ENCODE data around the gene HIKESHI. TPM values are rescaled to one million over a fixed set of nuclear protein-coding genes. Genes with fewer than 3 reads are reported as not detected.
A peak's percentile ranks its signal among the peaks of the same experiment; 100 is the strongest.

The HIKESHI gene
- total RNA-seq, 2 donors from 2014 or later, result 67.5 to 76.3 TPM

GRCh38 chr11:86291466-86292262, 10.4 kb upstream of the HIKESHI start:
- no peak overlapping the region for H3K9ac ChIP-seq (ENCODE audit: extremely low read depth, low read length, poor library complexity, severe bottlenecking)
- Mint-ChIP-seq H3K9me3 (no peaks in the 10 kb centered on the region), H3K4me3 (no peak overlapping the region), H3K27ac (no peak overlapping the region), H3K36me3 (ENCODE audit: low read depth) (no peaks in the 10 kb centered on the region), H3K4me1 (no peaks in the 10 kb centered on the region), H3K27me3 (ENCODE audit: insufficient read depth) (peaks cover 16% of the 10 kb centered on the region)
- no peaks in the 10 kb centered on the region for H3K9me3 ChIP-seq (ENCODE audit: control insufficient read depth, low read length)
- no peaks in the 10 kb centered on the region for H3K27me3 ChIP-seq (ENCODE audit: control insufficient read depth, insufficient read depth, low read length, poor library complexity, severe bottlenecking)
- no peak overlapping the region for H3K27ac ChIP-seq (ENCODE audit: low read depth, low read length)
- H3K36me3 ChIP-seq (ENCODE audit: control insufficient read depth, insufficient read depth, low read length), result no peaks in the 10 kb centered on the region
- TF ChIP-seq CTCF (conservative IDR thresholded peaks at IDR 0.05), result peak; percentile 88
- WGBS, 2 experiments (ENCODE audit: insufficient coverage in 1 of 2, insufficient read length in 1 of 2), result 61% methylated on average over 2 of the region's 3 CpGs; no CpG with 5 or more reads in 1 of the 2 experiments
- peak; percentile 83 for DNase-seq
- no peaks in the 10 kb centered on the region for H3K4me1 ChIP-seq (ENCODE audit: control insufficient read depth, insufficient read depth, low read length)
- no peak overlapping the region for H3K4me3 ChIP-seq (ENCODE audit: low read length)

- Mint-ChIP-seq H3K4me1 (no peaks in the 10 kb centered on the region), H3K27me3 (ENCODE audit: insufficient read depth) (peaks cover 16% of the 10 kb centered on the region), H3K9me3 (no peaks in the 10 kb centered on the region), H3K36me3 (ENCODE audit: low read depth) (no peaks in the 10 kb centered on the region), H3K27ac (no peak overlapping the region), H3K4me3 (no peak overlapping the region)
- Histone ChIP-seq H3K9me3 (ENCODE audit: control insufficient read depth, low read length) (no peaks in the 10 kb centered on the region), H3K36me3 (ENCODE audit: control insufficient read depth, insufficient read depth, low read length) (no peaks in the 10 kb centered on the region), H3K4me3 (ENCODE audit: low read length) (no peak overlapping the region), H3K27ac (ENCODE audit: low read depth, low read length) (no peak overlapping the region), H3K27me3 (ENCODE audit: control insufficient read depth, insufficient read depth, low read length, poor library complexity, severe bottlenecking) (no peaks in the 10 kb centered on the region), H3K4me1 (ENCODE audit: control insufficient read depth, insufficient read depth, low read length) (no peaks in the 10 kb centered on the region), H3K9ac (ENCODE audit: extremely low read depth, low read length, poor library complexity, severe bottlenecking) (no peak overlapping the region)
- TF ChIP-seq CTCF (conservative IDR thresholded peaks at IDR 0.05), result no peak
- DNase-seq, result no peak
- WGBS, 2 experiments (ENCODE audit: insufficient coverage in 1 of 2, insufficient read length in 1 of 2), result 96% methylated on average over 4 to 6 of the region's 6 CpGs
Observed at GRCh38 chr11:86292912-86293616, 9.0 kb upstream of the HIKESHI start.

- no peaks in the 10 kb centered on the region for H3K9me3 Mint-ChIP-seq
- peaks cover 16% of the 10 kb centered on the region for H3K27me3 Mint-ChIP-seq (ENCODE audit: insufficient read depth)
Observed at GRCh38 chr11:86294026-86294425, 8.0 kb upstream of the HIKESHI start.

More at GRCh38 chr11:86294026-86294425, 8.0 kb upstream of the HIKESHI start:
- no peak for TF ChIP-seq CTCF (conservative IDR thresholded peaks at IDR 0.05)
- H3K27ac ChIP-seq (ENCODE audit: low read depth, low read length), result no peak overlapping the region
- H3K4me3 Mint-ChIP-seq, result no peak overlapping the region
- H3K9ac ChIP-seq (ENCODE audit: extremely low read depth, low read length, poor library complexity, severe bottlenecking), result no peak overlapping the region
- H3K27me3 ChIP-seq (ENCODE audit: control insufficient read depth, insufficient read depth, low read length, poor library complexity, severe bottlenecking), result no peaks in the 10 kb centered on the region
- no peaks in the 10 kb centered on the region for H3K9me3 ChIP-seq (ENCODE audit: control insufficient read depth, low read length)
- H3K36me3 ChIP-seq (ENCODE audit: control insufficient read depth, insufficient read depth, low read length), result no peaks in the 10 kb centered on the region
- DNase-seq, result no peak
- H3K4me1 Mint-ChIP-seq, result no peaks in the 10 kb centered on the region
- no peaks in the 10 kb centered on the region for H3K4me1 ChIP-seq (ENCODE audit: control insufficient read depth, insufficient read depth, low read length)
- no peak overlapping the region for H3K27ac Mint-ChIP-seq
- H3K4me3 ChIP-seq (ENCODE audit: low read length), result no peak overlapping the region
- no peaks in the 10 kb centered on the region for H3K36me3 Mint-ChIP-seq (ENCODE audit: low read depth)

All from endodermal cell (in vitro differentiated cells).